HCT116 (cell line): ENCODE data around the gene MFSD8. TPM values are rescaled to one million over a fixed set of nuclear protein-coding genes. Genes with fewer than 3 reads are reported as not detected.

Experiments
- ATAC-seq: fragments of 200-7000 bp; cut with Tn5 transposase; 2 replicates; pipeline ENCODE4 v1.9.1; 2020; ENCODE audit warnings: mild to moderate bottlenecking, moderate library complexity
- BruUV-seq: library from RNA; stranded (reverse); fragments of 400-500 nt; replicated peaks from 2 replicates; lab custom pipeline; 2021; lab: Mats Ljungman, UMichigan
- CTCF ChIA-PET: fragments of 300-600 bp; sonication (Branson Sonifier 250); formaldehyde crosslinking; loops from one replicate; lab custom pipeline; 2021; ENCODE audit warnings: antibody characterized with exemption; lab: Charles Lee
- POLR2A ChIA-PET: fragments of 300-600, 350-600 bp; sonication (Branson Sonifier 250); formaldehyde crosslinking; loops from one replicate; lab custom pipeline; 2021; ENCODE audit warnings: antibody characterized with exemption; lab: Charles Lee
- RAD21 ChIA-PET, 2 experiments: fragments of 300-600 bp; sonication (Branson Sonifier 250); formaldehyde crosslinking; loops; one replicate each; lab custom pipeline; 2023; ENCODE audit warnings: low total read pairs in 2 of 2; ENCODE audit not compliant: uncharacterized antibody in 2 of 2, unreplicated experiment in 2 of 2, low non-redundant PET in 1 of 2; lab: Charles Lee
- DNase-seq: peaks from one replicate; pipeline ENCODE4 v3.0.0-alpha.2; 2010; ENCODE audit warnings: low read depth, low spot score
- H2AFZ ChIP-seq: fragments of 200-600 bp; shearing (Covaris generic), sonication (generic); 2 replicates; pipeline ENCODE4 v1.6.1; 2017; ENCODE audit warnings: low read depth, mixed run types, mixed read lengths, antibody characterized with exemption, low read length; ENCODE audit not compliant: poor library complexity, severe bottlenecking
- H3K27ac ChIP-seq: 2 replicates; pipeline ENCODE4 v1.5.1; 2012; ENCODE audit warnings: low read depth, low read length
- H3K27me3 ChIP-seq: fragments of 200-600 bp; sonication (generic); 2 replicates; pipeline ENCODE4 v1.6.1; 2016; ENCODE audit warnings: mixed run types, low read length, mixed read lengths; ENCODE audit not compliant: insufficient read depth
- H3K36me3 ChIP-seq, 2 experiments: fragments of 200-500 bp in 1 of 2; fragments of 200-600 bp in 1 of 2; sonication (Bioruptor generic) in 1 of 2; sonication (generic) in 1 of 2; 2 replicates each; pipeline versions ENCODE4 v1.5.1 to v1.6.1; 2014 to 2016; ENCODE audit warnings: low read length in 2 of 2, inconsistent platforms in 1 of 2, mixed read lengths in 1 of 2, mixed run types in 1 of 2; ENCODE audit not compliant: insufficient read depth in 2 of 2, control insufficient read depth in 1 of 2
- H3K4me1 ChIP-seq, 2 experiments: fragments of 200-600 bp in 1 of 2; sonication (generic) in 1 of 2; 2 replicates each; pipeline versions ENCODE4 v1.5.1 to v1.6.1; 2012 to 2017; ENCODE audit warnings: low read length in 2 of 2, inconsistent platforms in 1 of 2, mild to moderate bottlenecking in 1 of 2, mixed read lengths in 1 of 2, mixed run types in 1 of 2, moderate library complexity in 1 of 2; ENCODE audit not compliant: insufficient read depth in 2 of 2, control insufficient read depth in 1 of 2
- H3K4me2 ChIP-seq: fragments of 200-600 bp; sonication (generic); 2 replicates; pipeline ENCODE4 v1.6.1; 2017; ENCODE audit warnings: mixed run types, low read length, mixed read lengths
- H3K4me3 ChIP-seq, 2 experiments: fragments of 200-600 bp in 1 of 2; sonication (generic) in 1 of 2; replicated peaks in 1 of 2; 2 replicates each; pipeline ENCODE4 v1.5.1; 2011 to 2016; ENCODE audit warnings: low read length in 2 of 2, control low read depth in 1 of 2, low read depth in 1 of 2, mild to moderate bottlenecking in 1 of 2, mixed read lengths in 1 of 2, mixed run types in 1 of 2
- H3K79me2 ChIP-seq: fragments of 200-600 bp; sonication (generic); 2 replicates; pipeline ENCODE4 v1.6.1; 2017; ENCODE audit warnings: mild to moderate bottlenecking, mixed run types, low read length, moderate library complexity, mixed read lengths; ENCODE audit not compliant: insufficient read depth
- H3K9ac ChIP-seq: fragments of 200-600 bp; sonication (generic); 2 replicates; pipeline ENCODE4 v1.6.1; 2016; ENCODE audit warnings: low read length, mixed read lengths
- H3K9me2 ChIP-seq: fragments of 200-600 bp; sonication (generic), shearing (Covaris generic); 2 replicates; pipeline ENCODE4 v1.6.1; 2017; ENCODE audit warnings: mixed run types, mild to moderate bottlenecking, moderate library complexity; ENCODE audit not compliant: insufficient read depth
- H3K9me3 ChIP-seq, 2 experiments: fragments of 200-500 bp in 1 of 2; fragments of 200-600 bp in 1 of 2; sonication (Bioruptor generic) in 1 of 2; sonication (generic) in 1 of 2; 2 replicates each; pipeline ENCODE4 v1.6.1; 2014 to 2017; ENCODE audit warnings: low read length in 2 of 2, mixed read lengths in 2 of 2, inconsistent platforms in 1 of 2, low read depth in 1 of 2, mild to moderate bottlenecking in 1 of 2, mixed run types in 1 of 2, moderate library complexity in 1 of 2; ENCODE audit not compliant: control insufficient read depth in 1 of 2, insufficient read depth in 1 of 2
- H4K20me1 ChIP-seq: fragments of 200-600 bp; sonication (generic), shearing (Covaris generic); 2 replicates; pipeline ENCODE4 v1.6.1; 2017; ENCODE audit warnings: mixed run types, mild to moderate bottlenecking, moderate library complexity; ENCODE audit not compliant: insufficient read depth
- ATF3 ChIP-seq: IDR thresholded peaks from 2 replicates; pipeline ENCODE4 v1.6.1; 2012
- EGR1 ChIP-seq: IDR thresholded peaks from 2 replicates; pipeline ENCODE4 v1.6.1; 2012; ENCODE audit warnings: low read depth
- ELF1 ChIP-seq: IDR thresholded peaks from 2 replicates; pipeline ENCODE4 v1.6.1; 2012; ENCODE audit warnings: low read depth, borderline replicate concordance
- POLR2AphosphoS5 ChIP-seq: IDR thresholded peaks from 2 replicates; pipeline ENCODE4 v1.6.1; 2011; ENCODE audit warnings: mild to moderate bottlenecking, low read depth, low read length, moderate library complexity
- RAD21 ChIP-seq: IDR thresholded peaks from 2 replicates; pipeline ENCODE4 v1.6.1; 2012; ENCODE audit warnings: low read depth, mild to moderate bottlenecking
- SP1 ChIP-seq: IDR thresholded peaks from 2 replicates; pipeline ENCODE4 v1.6.1; 2012; ENCODE audit warnings: low read depth
- TCF7L2 ChIP-seq: IDR thresholded peaks from 2 replicates; pipeline ENCODE4 v1.7.0; 2011; ENCODE audit warnings: borderline replicate concordance, inconsistent platforms; ENCODE audit not compliant: insufficient read depth, insufficient read length; ENCODE audit errors: extremely low read depth
- YY1 ChIP-seq: IDR thresholded peaks from 2 replicates; pipeline ENCODE4 v1.6.1; 2011; ENCODE audit warnings: low read length, low read depth, moderate library complexity, mild to moderate bottlenecking; ENCODE audit not compliant: insufficient replicate concordance; ENCODE audit errors: extremely low read depth
- ZBTB33 ChIP-seq: IDR thresholded peaks from 2 replicates; pipeline ENCODE4 v1.6.1; 2011; ENCODE audit warnings: mild to moderate bottlenecking, low read length, moderate library complexity; ENCODE audit not compliant: insufficient replicate concordance; ENCODE audit errors: extremely low read depth
- ZFX ChIP-seq: fragments of 450-650 bp; IDR thresholded peaks from 2 replicates; pipeline ENCODE4 v1.6.1; 2017
- ZNF274 ChIP-seq: fragments of 200-500 bp; sonication (Bioruptor generic); IDR thresholded peaks from 2 replicates; pipeline ENCODE4 v1.6.1; 2014; ENCODE audit warnings: mild to moderate bottlenecking, low read depth, low read length, inconsistent platforms
- intact Hi-C: fragments of 100-400 bp; cut with micrococcal nuclease; formaldehyde crosslinking; loops from 2 replicates; pipeline ENCODE4 v1.10.0; 2022
- total RNA-seq: library from RNA; stranded (reverse); gene quantifications from one replicate; pipeline ENCODE4 v1.2.1, GENCODE V29; 2021; ENCODE audit not compliant: unreplicated experiment
- TF ChIP-seq, protein P1 (sequence below), 3 experiments: fragments of 200-600 bp in 1 of 3; sonication (generic) in 1 of 3; IDR thresholded peaks in 2 of 3; conservative IDR thresholded peaks in 1 of 3; 2 replicates each; pipeline ENCODE4 v1.5.1; 2012 to 2017; ENCODE audit warnings: low read depth in 2 of 3, low read length in 2 of 3, antibody characterized with exemption in 1 of 3, borderline replicate concordance in 1 of 3, control low read depth in 1 of 3, mild to moderate bottlenecking in 1 of 3, mixed read lengths in 1 of 3, mixed run types in 1 of 3, moderate library complexity in 1 of 3; ENCODE audit not compliant: insufficient read depth in 1 of 3

MFSD8 gene
- total RNA-seq, 1 experiment from 2014 or later: 17.1 TPM

- Histone ChIP-seq H3K36me3 (peaks cover 0 to 2% of the 10 kb centered on the region in 2 experiments; a peak in 1 of 4 replicates), H3K27ac (no peak overlapping the region), H3K4me1 (no peaks in the 10 kb centered on the region), H3K4me2 (no peak overlapping the region), H3K9me2 (no peaks in the 10 kb centered on the region), H2AFZ (no peak overlapping the region), H3K9me3 (no peaks in the 10 kb centered on the region), H4K20me1 (no peaks in the 10 kb centered on the region), H3K27me3 (no peaks in the 10 kb centered on the region), H3K9ac (no peak overlapping the region), H3K4me3 (no peak overlapping the region), H3K79me2 (no peaks in the 10 kb centered on the region)
- intact Hi-C loops: no loop called here
- ChIA-PET CTCF (no interaction called here), POLR2A (no interaction called here), RAD21 (no interaction called here)
- ATAC-seq: no peak
- no peak for DNase-seq
- TF ChIP-seq ZFX (no peak), EGR1 (no peak), YY1 (no peak), ELF1 (no peak), TCF7L2 (no peak), RAD21 (peak; percentile 45)
- TF ChIP-seq, protein P1, sequence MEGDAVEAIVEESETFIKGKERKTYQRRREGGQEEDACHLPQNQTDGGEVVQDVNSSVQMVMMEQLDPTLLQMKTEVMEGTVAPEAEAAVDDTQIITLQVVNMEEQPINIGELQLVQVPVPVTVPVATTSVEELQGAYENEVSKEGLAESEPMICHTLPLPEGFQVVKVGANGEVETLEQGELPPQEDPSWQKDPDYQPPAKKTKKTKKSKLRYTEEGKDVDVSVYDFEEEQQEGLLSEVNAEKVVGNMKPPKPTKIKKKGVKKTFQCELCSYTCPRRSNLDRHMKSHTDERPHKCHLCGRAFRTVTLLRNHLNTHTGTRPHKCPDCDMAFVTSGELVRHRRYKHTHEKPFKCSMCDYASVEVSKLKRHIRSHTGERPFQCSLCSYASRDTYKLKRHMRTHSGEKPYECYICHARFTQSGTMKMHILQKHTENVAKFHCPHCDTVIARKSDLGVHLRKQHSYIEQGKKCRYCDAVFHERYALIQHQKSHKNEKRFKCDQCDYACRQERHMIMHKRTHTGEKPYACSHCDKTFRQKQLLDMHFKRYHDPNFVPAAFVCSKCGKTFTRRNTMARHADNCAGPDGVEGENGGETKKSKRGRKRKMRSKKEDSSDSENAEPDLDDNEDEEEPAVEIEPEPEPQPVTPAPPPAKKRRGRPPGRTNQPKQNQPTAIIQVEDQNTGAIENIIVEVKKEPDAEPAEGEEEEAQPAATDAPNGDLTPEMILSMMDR (IDR thresholded peaks at IDR 0.05 in 2 of 3, conservative IDR thresholded peaks at IDR 0.05 in 1 of 3; ENCODE audit: borderline replicate concordance in 1 of 3, insufficient read depth in 1 of 3, low read depth in 2 of 3, low read length in 2 of 3): 0 out of 6 replicates have a peak, but pooled peaks of 2 of the 3 experiments have one; percentile 4 to 21
- no TSS peak for BruUV-seq
Measured at GRCh38 chr4:127985989-127986388, 21.0 kb upstream of the MFSD8 start.

DNA sequence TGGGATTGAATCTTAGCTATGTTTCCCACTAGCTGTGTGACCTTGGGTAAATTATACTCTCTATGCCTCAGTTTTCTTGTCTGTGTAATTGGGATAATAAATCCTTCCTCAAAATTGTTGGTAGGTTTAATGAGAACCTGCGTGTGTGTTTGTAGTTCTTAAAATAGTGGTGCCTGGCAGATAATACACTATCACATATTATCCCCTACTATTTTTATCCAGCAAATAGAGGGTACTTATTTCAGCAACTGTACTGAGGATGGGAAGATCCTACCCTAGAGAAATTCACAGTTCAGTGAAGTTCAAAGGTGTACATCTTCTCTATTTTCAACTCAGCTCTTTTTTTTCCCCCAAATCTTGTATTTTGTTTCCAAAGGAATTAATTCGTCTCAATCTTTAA is 17.5 kb upstream of the MFSD8 start:
- Histone ChIP-seq H3K4me1 (no peaks in the 10 kb centered on the region), H2AFZ (no peak overlapping the region), H3K4me2 (no peak overlapping the region), H3K9me3 (no peaks in the 10 kb centered on the region), H3K9ac (no peak overlapping the region), H3K27me3 (no peaks in the 10 kb centered on the region), H3K4me3 (no peak overlapping the region), H3K9me2 (no peaks in the 10 kb centered on the region), H3K27ac (no peak overlapping the region), H3K36me3 (0 out of 4 replicates have a peak, but pooled peaks cover 0 to 2% of the 10 kb centered on the region in 2 experiments), H3K79me2 (no peaks in the 10 kb centered on the region), H4K20me1 (no peaks in the 10 kb centered on the region)
- no TSS peak for BruUV-seq
- POLR2A ChIA-PET: interaction anchor here (1.6 kb wide), 1 partner anchor 17 kb away, joined by 3 read pairs; the partner anchor contains the start of genes ABHD18 and MFSD8
- RAD21 ChIA-PET: no interaction called here
- intact Hi-C loops: no loop called here
- DNase-seq (no peak), ATAC-seq (no peak)
- CTCF ChIA-PET: no interaction called here
- TF ChIP-seq ZBTB33: no peak
- TF ChIP-seq, protein P1 (IDR thresholded peaks at IDR 0.05 in 2 of 3, conservative IDR thresholded peaks at IDR 0.05 in 1 of 3; ENCODE audit: borderline replicate concordance in 1 of 3, insufficient read depth in 1 of 3, low read depth in 2 of 3, low read length in 2 of 3): no peak
- TF ChIP-seq ATF3: no peak
- no peak for TF ChIP-seq SP1
- no peak for TF ChIP-seq ZFX
- no peak for TF ChIP-seq ZNF274
- no peak for TF ChIP-seq POLR2AphosphoS5
- no peak for TF ChIP-seq RAD21
